ENCODE results near the gene AREL1.

DNA sequence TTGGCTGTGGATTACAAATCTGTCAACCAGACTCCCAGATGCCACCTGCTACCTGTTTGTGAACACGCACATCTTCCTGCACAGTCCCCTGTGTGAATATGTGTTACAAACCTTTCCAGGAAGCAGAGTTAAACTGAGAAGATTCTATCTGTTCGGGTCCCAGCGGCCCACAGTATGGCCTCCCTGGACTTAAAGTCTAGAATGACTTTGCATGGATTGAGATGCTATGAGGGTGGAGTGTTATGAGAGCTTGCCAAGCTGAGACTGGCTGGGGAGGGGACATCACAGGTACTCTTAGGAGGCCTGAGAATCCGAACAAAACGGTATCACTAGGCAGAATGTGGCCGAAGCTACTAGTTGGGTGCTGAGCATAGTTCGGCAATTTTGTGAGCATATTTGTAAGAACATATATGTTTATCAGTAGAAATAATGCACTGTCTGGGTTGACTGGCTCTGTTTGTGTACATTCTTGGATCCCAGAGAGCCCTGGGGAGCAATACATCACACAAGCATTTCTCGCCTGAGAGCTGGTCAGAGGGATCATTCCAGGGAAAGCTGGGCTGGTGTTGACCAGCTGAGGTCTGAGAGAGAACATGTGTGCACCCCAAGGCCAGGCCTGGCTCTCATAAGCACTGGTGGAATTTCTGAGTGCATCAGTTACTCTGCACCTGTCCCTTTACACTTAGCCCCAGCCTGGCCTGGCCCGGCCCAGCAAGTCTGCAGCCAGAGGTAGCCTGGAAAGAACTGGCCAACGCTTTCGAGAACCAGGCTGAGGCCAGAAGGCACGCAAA lies 71.1 kb downstream of the AREL1 start:
- TF ChIP-seq, protein P1, sequence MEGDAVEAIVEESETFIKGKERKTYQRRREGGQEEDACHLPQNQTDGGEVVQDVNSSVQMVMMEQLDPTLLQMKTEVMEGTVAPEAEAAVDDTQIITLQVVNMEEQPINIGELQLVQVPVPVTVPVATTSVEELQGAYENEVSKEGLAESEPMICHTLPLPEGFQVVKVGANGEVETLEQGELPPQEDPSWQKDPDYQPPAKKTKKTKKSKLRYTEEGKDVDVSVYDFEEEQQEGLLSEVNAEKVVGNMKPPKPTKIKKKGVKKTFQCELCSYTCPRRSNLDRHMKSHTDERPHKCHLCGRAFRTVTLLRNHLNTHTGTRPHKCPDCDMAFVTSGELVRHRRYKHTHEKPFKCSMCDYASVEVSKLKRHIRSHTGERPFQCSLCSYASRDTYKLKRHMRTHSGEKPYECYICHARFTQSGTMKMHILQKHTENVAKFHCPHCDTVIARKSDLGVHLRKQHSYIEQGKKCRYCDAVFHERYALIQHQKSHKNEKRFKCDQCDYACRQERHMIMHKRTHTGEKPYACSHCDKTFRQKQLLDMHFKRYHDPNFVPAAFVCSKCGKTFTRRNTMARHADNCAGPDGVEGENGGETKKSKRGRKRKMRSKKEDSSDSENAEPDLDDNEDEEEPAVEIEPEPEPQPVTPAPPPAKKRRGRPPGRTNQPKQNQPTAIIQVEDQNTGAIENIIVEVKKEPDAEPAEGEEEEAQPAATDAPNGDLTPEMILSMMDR (IDR thresholded peaks at IDR 0.05) = no peak
- TF ChIP-seq POLR2AphosphoS5 (IDR thresholded peaks at IDR 0.05) (no peak), EP300 (IDR thresholded peaks at IDR 0.05) (no peak)

Data from sigmoid colon (tissue), 4 donors.